ENCODE data around the gene TMEM94.

DNA sequence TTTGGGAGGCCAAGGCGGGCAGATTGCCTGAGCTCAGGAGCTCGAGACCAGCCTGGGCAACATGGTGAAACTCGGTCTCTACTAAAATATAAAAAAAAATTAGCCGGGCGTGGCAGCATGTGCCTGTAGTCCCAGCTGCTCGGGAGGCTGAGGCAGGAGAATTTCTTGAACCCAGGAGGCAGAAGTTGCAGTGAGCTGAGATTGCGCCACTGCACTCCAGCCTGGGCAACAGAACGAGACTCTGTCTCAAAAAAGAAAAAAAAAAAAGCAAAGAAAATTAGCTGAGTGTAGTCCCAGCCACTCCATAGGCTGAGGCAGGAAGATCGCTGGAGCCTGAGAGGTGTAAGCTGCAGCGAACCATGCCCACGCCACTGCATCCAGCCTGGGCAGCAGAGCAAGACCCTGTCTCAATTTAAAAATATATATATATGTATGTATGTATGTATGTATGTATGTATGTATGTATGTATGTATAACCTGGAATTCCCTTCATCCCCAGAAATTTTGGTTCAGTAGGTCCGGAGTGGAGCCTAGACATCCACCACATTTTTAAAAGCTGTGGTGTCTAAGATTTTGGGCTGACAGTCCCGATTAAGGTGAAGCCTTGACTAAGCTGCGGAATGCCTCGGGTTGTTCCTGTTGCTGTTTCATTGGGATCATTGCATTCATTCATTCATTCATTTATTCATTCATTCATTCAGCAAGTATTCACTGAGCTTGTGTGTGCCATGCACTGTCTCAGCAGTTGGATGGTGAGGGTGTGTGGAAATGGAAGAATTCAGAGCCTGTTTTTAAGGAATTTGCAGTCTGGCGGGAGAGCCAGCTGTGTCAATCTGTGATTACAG is 25.9 kb downstream of the TMEM94 start:
- TF ChIP-seq ZNF79 (CRISPR knock-in tag; IDR thresholded peaks at IDR 0.05; ENCODE audit: low read depth) = no peak
- no peak for TF ChIP-seq POLR2AphosphoS5 (IDR thresholded peaks at IDR 0.05; ENCODE audit: control insufficient read depth, insufficient read depth, low read depth, low read length)
- no peak for TF ChIP-seq ARHGAP35 (IDR thresholded peaks at IDR 0.05; ENCODE audit: partially characterized antibody)
- no peak for TF ChIP-seq KDM2B (CRISPR knock-in tag; IDR thresholded peaks at IDR 0.05)
- TF ChIP-seq ZBTB7A (IDR thresholded peaks at IDR 0.05; ENCODE audit: borderline replicate concordance, control insufficient read depth, low read depth, low read length) = no peak
- TF ChIP-seq DNMT1 (IDR thresholded peaks at IDR 0.05) = no peak
